HG03442 (cell line): ENCODE measurements around the gene CTNNBL1.
A peak's percentile ranks its signal among the peaks of the same experiment; 100 is the strongest.

Source experiments
- ATAC-seq: cut with Tn5 transposase; IDR thresholded peaks from one replicate; pipeline ENCODE4 v1.9.1; 2021; ENCODE audit warnings: mild to moderate bottlenecking, moderate library complexity; ENCODE audit not compliant: unreplicated experiment

CTNNBL1 gene

DNA sequence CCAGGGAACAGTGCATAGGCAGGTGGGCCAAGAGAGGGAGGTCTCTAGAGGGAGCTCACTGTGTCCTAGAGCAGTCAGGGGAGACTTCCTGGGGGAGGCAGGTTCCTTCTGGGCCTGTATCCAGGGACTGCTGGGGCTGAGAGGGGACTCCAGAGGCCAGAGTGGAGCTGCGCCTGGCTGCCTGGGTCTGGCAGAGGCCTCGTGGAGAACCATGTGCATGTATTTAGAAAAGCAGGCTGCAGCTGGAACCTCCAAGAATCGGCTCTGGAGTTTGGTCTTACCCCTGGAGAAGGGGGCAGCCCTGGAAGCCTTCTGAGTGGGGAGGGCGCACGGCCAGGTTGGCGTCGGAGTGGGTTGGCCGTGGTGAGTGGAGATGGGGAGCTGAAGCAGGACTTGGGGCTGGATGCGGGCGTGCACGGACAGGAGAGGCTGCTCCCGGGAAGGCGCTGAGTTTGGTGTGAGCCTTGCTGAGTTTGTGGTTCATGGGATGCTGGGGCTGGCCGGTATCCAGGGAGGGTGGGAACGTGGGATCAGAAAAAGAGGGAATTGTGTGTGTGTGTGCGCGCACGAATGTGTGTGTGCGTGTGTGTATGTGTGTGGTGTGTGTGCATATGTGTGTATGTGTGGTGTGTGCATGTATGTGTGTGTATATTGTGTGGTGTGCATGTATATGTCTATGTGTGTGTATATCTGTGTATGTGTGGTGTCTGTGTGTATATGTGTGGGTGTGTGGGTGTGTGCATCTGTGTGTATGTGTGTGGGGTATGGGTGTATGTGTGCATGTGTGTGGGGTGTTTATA is 219.9 kb downstream of the CTNNBL1 start:
- ATAC-seq: no peak

DNA sequence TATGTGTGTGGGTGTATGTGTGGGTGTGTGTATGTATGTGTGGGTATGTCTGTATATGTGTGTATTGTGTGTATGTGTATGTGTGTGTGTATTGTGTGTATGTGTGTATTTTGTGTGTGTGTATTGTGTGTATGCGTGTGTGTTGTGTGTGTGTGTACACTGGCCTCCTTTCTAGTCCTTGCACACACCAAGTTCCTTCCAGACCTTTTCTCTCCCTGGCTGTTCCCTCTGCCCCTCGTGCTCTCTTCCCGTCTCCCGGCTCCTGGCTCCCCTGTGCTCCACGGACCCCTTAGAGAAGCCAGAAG is 220.5 kb downstream of the CTNNBL1 start:
- no peak for ATAC-seq

DNA sequence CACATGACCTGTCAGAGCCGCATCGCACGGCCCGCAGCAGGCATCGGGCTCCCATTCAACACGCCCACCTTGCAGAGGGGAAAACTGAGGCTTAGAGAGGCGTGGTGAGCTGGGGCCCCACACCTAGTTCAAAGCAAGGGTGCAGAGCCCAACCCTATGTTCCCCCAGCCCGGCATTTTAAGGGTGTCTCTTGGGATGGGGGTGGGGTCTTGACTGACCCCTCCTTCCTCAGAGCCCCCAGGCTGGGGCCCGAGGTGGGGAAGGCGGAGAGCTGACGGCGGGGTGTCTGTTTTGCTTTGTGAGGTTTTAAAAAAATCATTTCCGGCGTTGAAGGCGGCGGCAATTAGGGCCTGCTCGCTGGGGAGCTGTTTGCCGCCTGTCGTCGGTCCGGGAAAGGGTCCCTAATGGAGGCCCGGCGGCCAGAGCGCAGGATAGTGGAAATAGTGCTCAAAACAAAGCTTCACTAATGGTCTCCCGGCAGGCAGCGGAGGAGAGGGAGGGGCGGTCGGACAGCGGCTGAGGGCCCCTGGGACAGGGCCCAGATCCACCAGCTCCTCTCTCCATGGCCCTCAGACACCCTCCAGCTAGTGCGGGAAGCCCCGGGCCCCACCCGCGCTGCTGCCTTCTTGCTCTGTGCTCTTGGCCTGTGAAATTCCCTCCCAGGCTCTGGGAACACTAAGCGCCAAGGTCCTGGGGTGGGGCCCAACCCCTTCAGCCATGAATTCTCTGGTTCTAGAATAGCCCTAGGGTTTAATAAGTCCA is 221.0 kb downstream of the CTNNBL1 start:
- ATAC-seq: no peak

DNA sequence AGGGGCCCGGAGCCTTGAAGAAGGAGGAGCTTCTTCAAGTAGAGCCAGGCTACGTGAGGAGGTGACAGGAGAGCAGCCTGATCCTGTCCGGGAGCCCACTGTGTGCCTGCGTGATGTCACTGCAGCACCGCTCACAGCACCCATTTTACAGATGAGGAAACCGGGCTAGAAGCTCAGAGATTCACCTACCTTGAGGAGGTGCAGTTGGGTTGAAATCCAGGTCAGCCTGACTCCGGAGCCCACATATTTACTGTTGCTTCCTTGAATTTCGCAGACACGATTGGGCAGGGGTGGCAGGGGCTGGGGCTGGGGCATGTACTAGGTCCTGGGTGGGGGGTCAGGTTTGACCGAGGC is 221.6 kb downstream of the CTNNBL1 start:
- no peak for ATAC-seq

DNA sequence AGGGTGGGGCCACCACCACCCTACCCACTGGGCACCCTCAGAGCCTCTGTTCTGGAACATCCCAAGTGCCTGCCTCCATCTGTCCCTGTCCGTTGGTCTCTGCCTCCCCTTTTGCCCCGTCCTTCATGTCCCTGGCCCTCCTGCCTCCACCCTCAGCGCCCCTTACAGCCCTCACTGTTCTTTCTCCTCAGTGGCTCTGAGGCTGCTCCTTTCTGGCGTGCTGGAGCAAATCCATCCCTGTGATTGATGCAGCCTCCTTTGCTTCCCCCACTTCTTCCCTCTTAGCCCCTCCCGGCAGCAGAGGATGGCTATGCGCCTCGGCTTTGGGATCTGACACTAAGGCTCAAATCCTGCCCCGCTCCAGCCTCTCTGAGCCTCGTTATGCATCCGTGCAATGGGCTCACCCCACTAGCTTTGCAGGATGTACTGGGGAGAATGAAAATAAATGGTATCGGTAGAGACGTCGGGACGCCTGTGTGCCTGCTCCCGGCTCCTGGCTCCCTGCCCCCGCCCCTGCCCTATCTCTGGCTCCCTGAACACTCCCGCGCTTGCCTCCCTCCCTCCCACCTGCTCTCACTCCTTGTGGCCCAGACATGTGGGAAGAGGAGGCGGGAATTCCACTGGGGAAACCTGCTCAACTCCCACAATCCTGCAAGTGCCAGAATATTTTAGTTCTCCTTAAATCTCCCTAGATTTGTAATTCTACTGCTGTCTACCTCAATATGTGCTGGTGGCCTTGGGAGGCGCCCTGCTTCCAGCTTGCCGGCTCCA is 222.2 kb downstream of the CTNNBL1 start:
- ATAC-seq: no peak

DNA sequence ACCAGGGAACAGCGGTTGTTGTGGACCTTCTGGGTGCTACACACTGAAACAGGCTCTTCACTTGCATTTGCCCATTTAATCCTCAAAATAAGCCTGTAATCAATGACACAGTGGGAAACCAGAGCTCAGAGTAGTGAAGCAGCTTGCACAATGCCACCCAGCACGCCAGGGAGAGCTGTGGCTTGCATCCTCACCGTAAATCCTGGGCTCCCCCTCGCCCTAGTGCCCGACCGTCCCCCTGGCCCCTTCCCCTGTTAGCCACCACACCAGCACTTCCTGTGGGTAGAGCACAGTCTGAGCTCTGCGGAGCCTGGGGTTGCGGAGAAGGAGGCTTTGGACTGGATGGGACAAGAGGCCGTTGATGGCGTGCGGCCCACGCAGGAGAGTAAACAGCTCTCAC is 223.6 kb downstream of the CTNNBL1 start:
- no peak for ATAC-seq

DNA sequence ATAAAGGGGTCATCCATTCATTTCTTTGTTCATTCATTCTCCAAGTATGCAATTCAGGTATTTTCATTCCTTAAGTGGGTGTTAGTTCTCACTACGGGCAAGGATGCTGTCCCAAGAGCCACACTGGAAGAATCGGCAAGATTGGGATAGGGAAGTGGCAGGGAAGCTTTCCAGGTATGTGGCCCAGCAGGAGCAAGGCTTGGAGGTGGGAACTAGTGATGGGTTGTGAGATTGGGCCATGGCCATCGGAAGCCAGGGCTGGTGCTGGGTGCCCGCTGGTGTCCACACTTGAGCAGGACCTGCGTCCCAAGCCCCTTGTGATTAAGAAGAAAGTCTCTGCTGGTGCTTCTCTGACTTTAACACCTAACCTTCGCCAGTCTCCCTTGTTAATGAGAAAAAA is 224.2 kb downstream of the CTNNBL1 start:
- no peak for ATAC-seq

DNA sequence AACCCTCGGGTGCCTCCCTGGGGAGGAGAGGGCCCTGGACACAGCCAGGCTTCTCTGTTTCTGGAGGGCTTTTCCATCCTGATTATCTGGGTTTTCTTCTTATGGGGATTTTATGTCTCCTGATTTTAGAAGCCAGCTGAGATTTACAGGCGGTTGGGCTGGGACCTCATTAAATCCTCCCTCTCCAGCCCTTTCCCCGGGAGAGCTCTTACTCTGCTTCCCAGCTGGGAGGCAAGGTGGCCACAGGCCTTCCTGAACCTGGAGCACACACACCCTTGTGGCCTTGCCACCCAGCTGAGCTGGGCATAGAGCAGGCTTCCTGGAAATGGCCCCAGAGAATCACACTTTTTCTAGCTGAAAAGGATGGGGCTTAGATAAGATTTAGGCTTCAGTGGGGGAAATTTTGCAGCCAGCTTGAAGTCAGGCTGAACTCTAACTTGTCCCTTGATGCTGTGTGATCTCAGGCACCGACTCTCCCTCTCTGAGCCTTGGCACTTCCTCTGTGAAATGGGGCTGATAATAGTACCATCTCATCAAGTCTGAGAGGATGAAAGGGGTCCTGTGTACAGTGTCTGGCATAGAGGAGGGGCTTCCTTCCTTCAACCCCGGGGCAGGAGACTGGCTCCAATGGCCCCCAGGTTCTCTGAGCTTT is 225.7 kb downstream of the CTNNBL1 start:
- ATAC-seq: no peak

DNA sequence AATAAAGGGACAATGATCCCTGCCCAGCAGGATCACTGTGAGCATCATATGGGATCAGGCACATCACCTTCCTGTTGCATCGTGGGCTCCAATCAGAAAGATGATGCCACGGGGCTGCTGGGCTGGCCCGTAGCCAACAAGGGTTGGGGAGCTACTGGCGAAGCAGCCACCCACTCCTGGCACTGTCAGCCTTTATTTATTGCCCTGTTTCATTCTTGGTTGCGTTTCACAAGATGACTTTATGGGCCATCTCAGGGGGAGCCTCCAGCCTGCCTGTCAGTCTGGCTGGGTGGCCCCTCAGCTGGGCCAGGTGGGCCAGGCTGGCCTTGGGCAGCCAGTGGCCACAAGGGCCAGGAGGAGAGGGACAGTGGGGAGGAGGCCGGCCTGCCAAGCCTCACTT is 226.4 kb downstream of the CTNNBL1 start:
- no peak for ATAC-seq

DNA sequence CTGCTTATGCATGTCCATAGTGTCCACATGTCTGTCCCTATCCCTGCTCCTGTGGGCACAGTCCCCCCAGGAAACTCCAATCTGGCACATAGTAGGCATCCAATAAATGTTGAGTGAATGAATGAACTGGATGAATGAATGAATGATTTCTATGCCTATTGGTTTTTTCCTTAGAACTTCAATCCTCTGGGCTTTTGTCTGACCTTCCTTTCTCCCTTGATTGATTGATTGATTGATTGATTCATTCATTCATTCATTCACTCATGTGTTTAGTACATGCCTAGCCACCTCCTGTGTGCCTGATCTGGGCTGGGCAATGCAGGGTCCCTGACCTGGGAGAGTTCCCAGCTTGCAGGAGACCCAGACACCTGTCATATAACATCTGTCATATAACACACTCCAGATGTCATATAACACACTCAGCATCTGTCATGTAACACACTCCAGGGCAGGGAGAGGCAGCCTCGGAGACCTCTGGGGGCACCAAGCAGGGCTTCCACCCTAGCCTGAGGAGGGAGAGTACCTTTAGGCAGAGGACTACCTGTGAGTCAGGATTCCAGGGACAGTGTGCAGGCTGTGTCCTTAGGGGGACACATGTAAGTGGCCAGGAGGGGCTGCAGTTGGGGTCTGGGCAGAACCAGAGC is 227.0 kb downstream of the CTNNBL1 start:
- ATAC-seq: no peak

DNA sequence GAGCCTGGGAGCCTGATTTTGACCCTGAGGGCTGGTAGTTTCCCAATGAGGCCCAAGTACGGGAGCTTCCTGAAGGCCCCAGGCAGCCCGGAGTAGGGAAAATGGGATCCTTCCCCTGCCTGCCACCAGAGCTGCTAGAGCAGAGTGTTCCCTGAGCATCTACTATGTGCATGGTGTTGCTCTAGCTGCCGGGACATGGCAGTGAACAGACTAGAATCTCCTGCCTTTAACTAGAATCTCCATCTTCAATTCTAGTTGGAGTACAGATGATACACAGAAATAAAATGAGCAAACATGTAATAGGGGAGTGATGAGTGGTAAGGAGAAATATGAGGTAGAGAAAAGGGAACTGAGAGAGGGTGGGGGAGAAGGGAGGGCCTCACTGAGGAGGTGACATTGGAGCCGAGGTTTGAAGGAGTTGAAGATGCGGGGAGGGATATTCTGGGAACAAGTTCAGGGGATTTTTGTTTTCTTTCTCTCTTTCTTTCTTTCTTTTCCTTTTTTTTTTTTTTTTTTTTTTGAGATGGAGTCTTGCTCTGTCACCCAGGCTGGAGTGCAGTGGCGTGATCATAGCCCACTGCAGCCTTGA is 227.6 kb downstream of the CTNNBL1 start:
- ATAC-seq: peak; percentile 61
